GM15510 (cell line): ENCODE data around the gene EMSY.
A peak's percentile ranks its signal among the peaks of the same experiment; 100 is the strongest.

Experiments used
- POLR2A ChIP-seq: IDR thresholded peaks from 3 replicates; pipeline ENCODE4 v1.6.1; 2011; ENCODE audit warnings: borderline replicate concordance; ENCODE audit not compliant: insufficient read length; ENCODE audit errors: extremely low read depth

EMSY gene

DNA sequence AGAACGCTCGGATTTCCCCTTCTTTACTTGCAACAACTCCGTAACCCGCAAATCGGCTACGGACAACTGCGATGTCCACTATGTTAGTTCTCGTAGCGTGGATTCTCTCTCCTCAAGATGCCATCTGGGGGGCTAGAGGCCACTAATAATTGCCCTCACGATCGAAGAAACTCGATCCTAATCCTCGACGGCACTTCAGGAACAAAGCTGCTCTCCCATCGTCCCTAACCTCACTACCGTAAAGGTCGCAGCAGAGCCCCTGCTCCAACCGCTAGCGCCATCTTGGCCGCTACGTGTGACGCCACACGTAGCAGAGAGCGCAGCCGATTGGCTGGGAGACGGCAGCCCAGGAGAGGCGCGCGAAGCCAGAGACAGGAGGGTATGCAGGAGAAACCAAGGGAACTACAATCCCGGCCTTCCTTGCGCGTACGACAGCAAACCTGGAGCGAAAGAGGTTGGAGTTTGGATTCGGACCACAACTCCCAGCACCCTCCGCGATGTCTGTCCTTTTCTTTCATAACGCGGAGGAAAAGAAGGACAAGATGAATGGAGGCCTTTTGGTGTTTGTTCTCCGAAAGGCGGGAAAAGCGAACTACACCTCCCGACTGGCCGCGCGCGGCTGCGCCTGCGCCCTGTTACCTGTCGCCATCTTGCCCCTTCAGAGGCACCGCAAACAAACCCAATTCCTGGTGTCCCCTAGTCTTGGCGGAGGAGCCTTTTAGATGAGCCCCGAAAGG is at the start of gene EMSY:
Gene EMSY, plus strand, starts transcription at position 635 of the 737 bp plus-strand sequence. CDS start 1,921 bp downstream, outside the sequence.
- peak; percentile 98 for TF ChIP-seq POLR2A

GRCh38 chr11:76395296-76395695 is 49.5 kb upstream of the EMSY start:
- no peak for TF ChIP-seq POLR2A

DNA sequence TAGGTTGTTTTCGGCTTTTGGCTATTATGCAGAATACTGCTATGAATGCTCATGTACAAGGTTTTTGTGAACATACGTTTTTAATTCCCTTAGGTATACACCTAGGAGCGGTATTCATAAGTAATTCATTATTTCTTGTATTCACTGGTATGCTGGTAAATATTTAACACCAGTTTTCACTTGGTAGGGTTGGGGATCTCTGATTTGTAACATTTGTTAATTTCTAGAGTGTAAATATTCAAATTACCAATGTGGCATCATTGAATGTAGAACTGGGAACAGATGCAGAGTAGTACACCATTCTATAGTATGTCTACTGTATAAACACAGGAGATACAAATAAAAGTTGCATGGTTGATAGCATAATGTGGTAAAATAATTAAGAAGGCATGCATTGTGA is 47.4 kb upstream of the EMSY start:
- no peak for TF ChIP-seq POLR2A

DNA sequence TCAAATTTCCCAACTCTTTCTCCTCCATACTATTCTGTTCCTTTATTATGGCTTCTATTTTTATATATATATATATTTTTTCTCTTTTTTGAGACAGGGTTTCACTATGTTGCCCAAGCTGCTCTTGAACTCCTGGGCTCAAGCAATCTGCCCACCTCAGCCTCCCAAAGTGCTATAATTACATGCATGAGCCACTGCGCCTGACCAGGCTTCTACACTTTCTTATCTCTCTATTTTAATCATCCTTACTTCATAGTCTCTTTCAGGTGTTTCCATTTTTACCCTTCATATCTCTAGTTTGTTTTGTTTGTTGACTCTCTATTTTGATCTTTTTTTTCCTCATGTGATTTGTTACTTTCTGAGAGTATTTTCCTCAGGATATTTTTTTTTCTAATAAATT is 43.9 kb upstream of the EMSY start:
- no peak for TF ChIP-seq POLR2A

DNA sequence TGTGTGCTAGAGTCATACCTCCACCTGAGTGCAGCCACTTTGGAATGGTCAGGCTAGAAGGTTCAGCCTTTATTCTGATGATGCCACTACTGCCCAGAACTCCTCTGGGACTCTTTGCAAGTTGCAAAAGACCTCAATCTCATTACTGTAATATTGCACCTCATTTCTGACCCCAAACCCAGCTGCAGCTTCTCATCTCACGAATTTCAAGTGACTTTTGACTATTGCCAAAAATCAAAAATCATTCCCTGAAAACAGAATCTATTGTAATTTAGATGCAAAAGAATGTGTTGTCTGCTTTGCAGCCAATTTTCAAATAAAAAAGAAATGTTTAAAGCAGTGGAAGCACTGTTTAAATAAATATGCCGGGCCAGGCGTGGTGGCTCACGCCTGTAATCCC is 38.5 kb upstream of the EMSY start:
- no peak for TF ChIP-seq POLR2A

GRCh38 chr11:76408171-76408965 is 36.5 kb upstream of the EMSY start:
- no peak for TF ChIP-seq POLR2A

- TF ChIP-seq POLR2A, result no peak
These were observed 33.9 kb upstream of the EMSY start for GRCh38 chr11:76410851-76411357.

GRCh38 chr11:76415073-76415472 is 29.7 kb upstream of the EMSY start:
- no peak for TF ChIP-seq POLR2A

DNA sequence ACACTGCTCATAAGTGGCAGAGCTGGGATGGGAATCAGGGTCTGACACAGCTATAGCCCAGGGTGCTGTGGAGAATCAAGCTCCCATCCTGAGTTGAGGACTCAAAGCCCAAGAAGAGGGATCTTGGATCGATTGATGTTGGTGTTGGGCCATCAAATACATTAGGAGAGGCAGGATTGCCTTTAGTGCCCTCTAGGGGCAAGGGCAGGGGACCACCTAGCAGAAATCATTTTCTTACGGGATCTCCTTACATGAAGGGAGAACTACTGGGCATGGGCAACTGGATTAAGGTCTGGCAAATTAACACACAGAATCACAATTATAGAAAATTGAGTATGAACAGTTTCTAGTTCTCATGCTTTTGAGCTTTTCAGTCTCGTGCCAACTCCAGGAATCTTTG is 24.9 kb upstream of the EMSY start:
- no peak for TF ChIP-seq POLR2A

- no peak for TF ChIP-seq POLR2A
These were observed 20.4 kb upstream of the EMSY start for GRCh38 chr11:76424379-76424778.

- TF ChIP-seq POLR2A, result no peak
These were observed 19.9 kb upstream of the EMSY start for GRCh38 chr11:76424891-76425290.

- no peak for TF ChIP-seq POLR2A
These were observed 18.2 kb upstream of the EMSY start for GRCh38 chr11:76426660-76427059.

- no peak for TF ChIP-seq POLR2A
These were observed 8.8 kb upstream of the EMSY start for GRCh38 chr11:76436020-76436419.

- no peak for TF ChIP-seq POLR2A
These were observed 1.4 kb upstream of the EMSY start for GRCh38 chr11:76443268-76443980.

- no peak for TF ChIP-seq POLR2A
These were observed 794 bp upstream of the EMSY start for GRCh38 chr11:76444065-76444383.
